ENCODE results near the gene HPSE. TPM values are rescaled to one million over a fixed set of nuclear protein-coding genes. Genes with fewer than 3 reads are reported as not detected.

HPSE gene
- total and polyA plus RNA-seq, 9 of the 15 experiments (the other 6 are each of a cell fraction or from before 2014, with no cell fraction given): 0.01 to 0.42 (median 0.14) TPM; not detected in 1

- TF ChIP-seq CAMTA2 (CRISPR knock-in tag; conservative IDR thresholded peaks at IDR 0.05): no peak
- TF ChIP-seq ETV6 (IDR thresholded peaks at IDR 0.05; ENCODE audit: borderline replicate concordance in 1 of 2, low read depth in 2 of 2, low read length in 1 of 2): no peak
- TF ChIP-seq ETV6 (CRISPR knock-in tag; IDR thresholded peaks at IDR 0.05; ENCODE audit: borderline replicate concordance): no peak
- no peak for TF ChIP-seq TOE1 (IDR thresholded peaks at IDR 0.05; ENCODE audit: borderline replicate concordance)
- TF ChIP-seq TOE1 (CRISPR knock-in tag; IDR thresholded peaks at IDR 0.05; ENCODE audit: borderline replicate concordance, low read depth): no peak
- peak in 1 of 3 experiments; percentile 31 for TF ChIP-seq YY1 (IDR thresholded peaks at IDR 0.05; ENCODE audit: borderline replicate concordance in 1 of 3, control insufficient read depth in 1 of 3, extremely low read depth in 1 of 3, insufficient read depth in 3 of 3, insufficient read length in 1 of 3, insufficient replicate concordance in 2 of 3, low read depth in 1 of 3, low read length in 2 of 3)
- TF ChIP-seq HDAC1 (IDR thresholded peaks at IDR 0.05): no peak
- no peak for TF ChIP-seq POLR3A (IDR thresholded peaks at IDR 0.05; ENCODE audit: borderline replicate concordance, extremely low read depth, insufficient read depth, insufficient read length)
- no peak for TF ChIP-seq GTF3C2 (IDR thresholded peaks at IDR 0.05; ENCODE audit: borderline replicate concordance, extremely low read depth, insufficient read length)
- TF ChIP-seq NR4A1 (CRISPR knock-in tag; IDR thresholded peaks at IDR 0.05): no peak
- no peak for TF ChIP-seq NR4A1 (tag; IDR thresholded peaks at IDR 0.05)
- TF ChIP-seq ZHX1 (conservative IDR thresholded peaks at IDR 0.05; ENCODE audit: low read length): no peak
- TF ChIP-seq ZNF561 (CRISPR knock-in tag; conservative IDR thresholded peaks at IDR 0.05): no peak
- no peak for TF ChIP-seq KDM1A (IDR thresholded peaks at IDR 0.05)
- no peak; a peak in 1 of 4 replicates for TF ChIP-seq RCOR1 (IDR thresholded peaks at IDR 0.05; ENCODE audit: borderline replicate concordance in 1 of 2, low read depth in 2 of 2, low read length in 2 of 2)
- no peak for TF ChIP-seq NBN (IDR thresholded peaks at IDR 0.05; ENCODE audit: low read depth)
- no peak for TF ChIP-seq ELF4 (CRISPR knock-in tag; IDR thresholded peaks at IDR 0.05)
- no peak for TF ChIP-seq PHF20 (IDR thresholded peaks at IDR 0.05; ENCODE audit: partially characterized antibody)
- no peak for TF ChIP-seq MECOM (CRISPR knock-in tag; IDR thresholded peaks at IDR 0.05)
- TF ChIP-seq NCOR1 (IDR thresholded peaks at IDR 0.05): no peak
- no peak for TF ChIP-seq NR1H2 (CRISPR knock-in tag; IDR thresholded peaks at IDR 0.05)
- TF ChIP-seq ZNF280B (CRISPR knock-in tag; IDR thresholded peaks at IDR 0.05): no peak
These were observed 81.8 kb downstream of the HPSE start (continued) for GRCh38 chr4:83252782-83253405.

All from K562 (cell line).